A673 (cell line): ENCODE data around the gene MPRIP.

ENCODE experiments used
- CTCF ChIP-seq: fragments of 300-800, 200-600 bp; sonication (generic); conservative IDR thresholded peaks from 2 replicates; pipeline ENCODE4 v1.5.1; 2017; ENCODE audit warnings: low read depth, mild to moderate bottlenecking, antibody characterized with exemption, low read length, moderate library complexity, mixed read lengths
- EZH2 ChIP-seq: fragments of 200-600 bp; sonication (generic); IDR thresholded peaks from 2 replicates; pipeline ENCODE4 v1.6.1; 2017; ENCODE audit warnings: borderline replicate concordance, low read depth, mild to moderate bottlenecking, mixed read lengths, antibody characterized with exemption, low read length; ENCODE audit not compliant: poor library complexity, severe bottlenecking

DNA sequence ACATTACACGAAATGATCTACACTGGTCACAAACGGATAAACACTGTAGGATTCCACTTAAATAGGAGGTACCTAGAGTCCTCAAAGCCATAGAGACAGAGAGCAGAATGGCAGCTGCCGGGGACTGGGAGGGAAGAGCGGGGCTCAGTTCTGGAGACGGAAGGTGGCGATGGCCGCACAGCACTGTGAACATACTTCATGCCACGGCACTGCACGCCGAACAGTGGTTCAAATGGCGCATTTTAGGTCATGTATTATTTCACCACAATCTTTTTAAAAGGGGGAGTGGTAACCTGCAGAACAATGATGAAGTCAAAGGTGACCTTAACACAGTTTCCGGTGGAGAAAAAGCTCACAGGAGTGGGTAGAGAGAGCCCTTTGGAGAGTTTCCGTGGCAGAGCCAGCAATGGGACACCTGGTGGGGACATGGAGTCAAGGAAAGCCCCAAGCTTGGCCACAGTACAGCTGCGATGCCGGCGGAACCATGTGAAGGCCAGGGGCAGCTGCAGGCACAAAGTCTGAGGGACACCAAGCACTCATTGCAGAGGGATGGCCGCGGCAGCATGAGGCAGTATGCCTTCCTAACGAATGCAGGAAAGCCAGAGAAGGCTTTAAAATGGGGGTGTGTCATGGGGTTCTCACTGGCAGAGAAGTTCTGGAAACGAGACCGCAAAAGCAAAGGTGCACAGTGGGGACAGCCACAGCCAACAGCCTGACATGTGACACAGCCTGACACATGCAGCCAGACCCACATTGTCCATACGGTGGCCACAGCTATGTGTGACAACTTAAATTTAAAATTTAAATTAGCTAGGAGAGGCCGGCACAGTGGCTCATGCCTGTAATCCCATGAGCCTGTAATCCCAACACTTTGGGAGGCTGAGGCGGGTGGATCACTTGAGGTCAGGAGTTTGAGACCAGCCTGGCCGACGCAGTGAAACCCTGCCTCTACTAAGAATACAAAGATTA lies 187.4 kb downstream of the MPRIP start:
- TF ChIP-seq CTCF (no peak), EZH2 (no peak)
